Measurements from ENCODE around the gene PTTG1IP. TPM values are rescaled to one million over a fixed set of nuclear protein-coding genes. Genes with fewer than 3 reads are reported as not detected.

Gene PTTG1IP
- total and polyA plus RNA-seq, 2 of the 13 experiments (the other 11 are each of a cell fraction or from before 2014, with no cell fraction given), result 161 to 700 TPM

GRCh38 chr21:44850905-44851657 lies 22.4 kb downstream of the PTTG1IP start (continued):
- TF ChIP-seq POGK (CRISPR knock-in tag; conservative IDR thresholded peaks at IDR 0.05) (no peak), ZHX2 (IDR thresholded peaks at IDR 0.05; ENCODE audit: low read depth) (no peak), ZHX2 (CRISPR knock-in tag; IDR thresholded peaks at IDR 0.05; ENCODE audit: borderline replicate concordance) (no peak), TBX3 (IDR thresholded peaks at IDR 0.05; ENCODE audit: borderline replicate concordance) (no peak), HDAC6 (IDR thresholded peaks at IDR 0.05; ENCODE audit: low read depth, low read length) (no peak), CREB1 (IDR thresholded peaks at IDR 0.05) (no peak), CREB1 (CRISPR knock-in tag; IDR thresholded peaks at IDR 0.05) (no peak), ETV5 (CRISPR knock-in tag; IDR thresholded peaks at IDR 0.05; ENCODE audit: borderline replicate concordance) (no peak; the same call in 1 of the 2 replicates), SP1 (IDR thresholded peaks at IDR 0.05) (no peak), SP1 (CRISPR knock-in tag; IDR thresholded peaks at IDR 0.05) (no peak), YY1 (IDR thresholded peaks at IDR 0.05; ENCODE audit: insufficient read depth, insufficient replicate concordance, low read depth, low read length) (no peak), ZBTB33 (CRISPR knock-in tag; IDR thresholded peaks at IDR 0.05) (peak; percentile 32; the same call in 1 of the 2 replicates), KMT2B (CRISPR knock-in tag; IDR thresholded peaks at IDR 0.05) (no peak), ZBTB1 (CRISPR knock-in tag; IDR thresholded peaks at IDR 0.05; ENCODE audit: borderline replicate concordance) (no peak), SETDB1 (CRISPR knock-in tag; IDR thresholded peaks at IDR 0.05; ENCODE audit: borderline replicate concordance) (no peak), KDM2A (CRISPR knock-in tag; IDR thresholded peaks at IDR 0.05; ENCODE audit: borderline replicate concordance, low read depth) (0 out of 2 replicates have a peak, but pooled peaks have one; percentile 10), ZNF225 (CRISPR knock-in tag; IDR thresholded peaks at IDR 0.05) (no peak), MXI1 (IDR thresholded peaks at IDR 0.05; ENCODE audit: borderline replicate concordance, low read depth, low read length) (peak; percentile 39; the same call in 1 of the 3 replicates)

All from HepG2 (cell line).